Vagina (tissue), 2 donors: ENCODE results near the gene CHAT. TPM values are rescaled to one million over a fixed set of nuclear protein-coding genes. Genes with fewer than 3 reads are reported as not detected.

Source experiments
- DNase-seq, 2 donors: peaks; one replicate each; pipeline ENCODE4 v3.0.0-alpha.2; 2017; ENCODE audit errors: extremely low spot score in 2 of 2
- H3K27ac ChIP-seq: fragments of 200-600 bp; sonication (generic); one replicate; pipeline ENCODE4 v1.5.1; 2019
- H3K27me3 ChIP-seq: fragments of 200-600 bp; sonication (generic); one replicate; pipeline ENCODE4 v1.5.1; 2019
- H3K36me3 ChIP-seq, 2 donors: fragments of 200-600 bp; sonication (generic); one replicate each; pipeline ENCODE4 v1.5.1; 2017 to 2019
- H3K4me1 ChIP-seq: fragments of 200-600 bp; sonication (generic); one replicate; pipeline ENCODE4 v1.5.1; 2019
- H3K4me3 ChIP-seq, 2 donors: fragments of 200-600 bp; sonication (generic); 1 replicate in 1 of 2; 2 replicates in 1 of 2; pipeline ENCODE4 v1.5.1; 2016 to 2019
- H3K9me3 ChIP-seq: fragments of 200-600 bp; sonication (generic); one replicate; pipeline ENCODE4 v1.5.1; 2019
- CTCF ChIP-seq, 3 experiments: fragments of 450-650 bp in 2 of 3; fragments of 200-600 bp in 1 of 3; sonication (generic) in 1 of 3; IDR thresholded peaks; one replicate each; pipeline ENCODE4 v1.5.1; 2017 to 2019; ENCODE audit warnings: antibody characterized with exemption in 3 of 3, mild to moderate bottlenecking in 2 of 3, moderate library complexity in 2 of 3
- POLR2A ChIP-seq, 2 donors: fragments of 450-650 bp; IDR thresholded peaks; one replicate each; pipeline ENCODE4 v1.6.1; 2017; ENCODE audit warnings: antibody characterized with exemption in 2 of 2, mild to moderate bottlenecking in 2 of 2, moderate library complexity in 2 of 2
- POLR2AphosphoS5 ChIP-seq, 2 donors: sonication (generic); formaldehyde crosslinking; IDR thresholded peaks; one replicate each; pipeline ENCODE4 v1.9.0; 2017; ENCODE audit warnings: antibody characterized with exemption in 2 of 2, mild to moderate bottlenecking in 2 of 2, low read depth in 1 of 2; ENCODE audit not compliant: insufficient read depth in 1 of 2
- intact Hi-C: fragments of 100-400 bp; cut with DNase I; formaldehyde crosslinking; loops from one replicate; pipeline ENCODE4 v1.15.1; 2023
- total RNA-seq: library from RNA; depleted of rRNA; stranded (reverse); fragments of >200 nt; gene quantifications from one replicate; pipeline ENCODE4 v1.2.3, GENCODE V29; 2016

Gene CHAT
- total RNA-seq, 1 donor from 2014 or later, result not detected

- intact Hi-C loops, result no loop called here
- TF ChIP-seq CTCF (IDR thresholded peaks at IDR 0.05) (no peak), POLR2AphosphoS5 (IDR thresholded peaks at IDR 0.05; ENCODE audit: insufficient read depth in 1 of 2, low read depth in 1 of 2) (no peak), POLR2A (IDR thresholded peaks at IDR 0.05) (no peak)
- no peaks in the 10 kb centered on the region for H3K27me3 ChIP-seq
- H3K9me3 ChIP-seq, result no peaks in the 10 kb centered on the region
- peak; percentile 40 to 67 for DNase-seq
- no peaks in the 10 kb centered on the region for H3K4me1 ChIP-seq
- H3K4me3 ChIP-seq, result no peak overlapping the region
- H3K27ac ChIP-seq, result no peak overlapping the region
- no peaks in the 10 kb centered on the region for H3K36me3 ChIP-seq
Measured at GRCh38 chr10:49647554-49647953, 33.7 kb downstream of the CHAT start.

- Histone ChIP-seq H3K4me3 (no peak overlapping the region), H3K4me1 (no peaks in the 10 kb centered on the region), H3K36me3 (no peaks in the 10 kb centered on the region), H3K27ac (no peak overlapping the region), H3K27me3 (no peaks in the 10 kb centered on the region), H3K9me3 (no peaks in the 10 kb centered on the region)
- TF ChIP-seq CTCF (IDR thresholded peaks at IDR 0.05) (no peak), POLR2A (IDR thresholded peaks at IDR 0.05) (no peak), POLR2AphosphoS5 (IDR thresholded peaks at IDR 0.05; ENCODE audit: insufficient read depth in 1 of 2, low read depth in 1 of 2) (no peak)
- peak; percentile 72 for DNase-seq
- intact Hi-C loops, result no loop called here
Measured at GRCh38 chr10:49647985-49648795, 34.4 kb downstream of the CHAT start.

GRCh38 chr10:49649294-49649693 lies 35.5 kb downstream of the CHAT start:
- Histone ChIP-seq H3K27ac (no peak overlapping the region), H3K4me3 (no peak overlapping the region), H3K9me3 (no peaks in the 10 kb centered on the region), H3K27me3 (no peaks in the 10 kb centered on the region), H3K36me3 (no peaks in the 10 kb centered on the region), H3K4me1 (no peaks in the 10 kb centered on the region)
- TF ChIP-seq POLR2A (IDR thresholded peaks at IDR 0.05) (no peak), POLR2AphosphoS5 (IDR thresholded peaks at IDR 0.05; ENCODE audit: insufficient read depth in 1 of 2, low read depth in 1 of 2) (no peak), CTCF (IDR thresholded peaks at IDR 0.05) (no peak)
- intact Hi-C loops, result no loop called here
- peak in 1 of 2 donors; percentile 67 for DNase-seq

GRCh38 chr10:49649936-49650723 lies 36.3 kb downstream of the CHAT start:
- no peaks in the 10 kb centered on the region for H3K27me3 ChIP-seq
- DNase-seq, result peak; percentile 52 to 79
- no peaks in the 10 kb centered on the region for H3K36me3 ChIP-seq
- no peak overlapping the region for H3K4me3 ChIP-seq
- H3K4me1 ChIP-seq, result no peaks in the 10 kb centered on the region
- no peak for TF ChIP-seq POLR2AphosphoS5 (IDR thresholded peaks at IDR 0.05; ENCODE audit: insufficient read depth in 1 of 2, low read depth in 1 of 2)
- intact Hi-C loops, result no loop called here
- no peak overlapping the region for H3K27ac ChIP-seq
- no peaks in the 10 kb centered on the region for H3K9me3 ChIP-seq

GRCh38 chr10:49650724-49651034 lies 36.8 kb downstream of the CHAT start:
- H3K27ac ChIP-seq, result no peak overlapping the region
- intact Hi-C loops, result no loop called here
- no peaks in the 10 kb centered on the region for H3K27me3 ChIP-seq
- no peaks in the 10 kb centered on the region for H3K9me3 ChIP-seq
- no peaks in the 10 kb centered on the region for H3K4me1 ChIP-seq
- TF ChIP-seq POLR2AphosphoS5 (IDR thresholded peaks at IDR 0.05; ENCODE audit: insufficient read depth in 1 of 2, low read depth in 1 of 2), result no peak
- no peak for TF ChIP-seq CTCF (IDR thresholded peaks at IDR 0.05)
- TF ChIP-seq POLR2A (IDR thresholded peaks at IDR 0.05), result no peak
- DNase-seq, result no peak
- H3K36me3 ChIP-seq, result no peaks in the 10 kb centered on the region
- no peak overlapping the region for H3K4me3 ChIP-seq
